HG03354 (cell line): ENCODE results near the gene MIOX.
"Not testable (repeated sequence)": the region's sequence is repeated elsewhere in the genome, so short reads cannot be mapped to it uniquely, and the experiment has no call there.

Source experiments
- ATAC-seq: cut with Tn5 transposase; IDR thresholded peaks from one replicate; pipeline ENCODE4 v1.9.1; 2021; ENCODE audit warnings: mild to moderate bottlenecking; ENCODE audit not compliant: unreplicated experiment, poor library complexity, severe bottlenecking

The MIOX gene

GRCh38 chr22:50507421-50507990 lies 20.8 kb downstream of the MIOX start, which contains the start of gene LMF2:
TSS of gene LMF2 (minus strand) at chr22:50507702. CDS start at chr22:50507675, 27 bp downstream.
- ATAC-seq, result peak; percentile 50

DNA sequence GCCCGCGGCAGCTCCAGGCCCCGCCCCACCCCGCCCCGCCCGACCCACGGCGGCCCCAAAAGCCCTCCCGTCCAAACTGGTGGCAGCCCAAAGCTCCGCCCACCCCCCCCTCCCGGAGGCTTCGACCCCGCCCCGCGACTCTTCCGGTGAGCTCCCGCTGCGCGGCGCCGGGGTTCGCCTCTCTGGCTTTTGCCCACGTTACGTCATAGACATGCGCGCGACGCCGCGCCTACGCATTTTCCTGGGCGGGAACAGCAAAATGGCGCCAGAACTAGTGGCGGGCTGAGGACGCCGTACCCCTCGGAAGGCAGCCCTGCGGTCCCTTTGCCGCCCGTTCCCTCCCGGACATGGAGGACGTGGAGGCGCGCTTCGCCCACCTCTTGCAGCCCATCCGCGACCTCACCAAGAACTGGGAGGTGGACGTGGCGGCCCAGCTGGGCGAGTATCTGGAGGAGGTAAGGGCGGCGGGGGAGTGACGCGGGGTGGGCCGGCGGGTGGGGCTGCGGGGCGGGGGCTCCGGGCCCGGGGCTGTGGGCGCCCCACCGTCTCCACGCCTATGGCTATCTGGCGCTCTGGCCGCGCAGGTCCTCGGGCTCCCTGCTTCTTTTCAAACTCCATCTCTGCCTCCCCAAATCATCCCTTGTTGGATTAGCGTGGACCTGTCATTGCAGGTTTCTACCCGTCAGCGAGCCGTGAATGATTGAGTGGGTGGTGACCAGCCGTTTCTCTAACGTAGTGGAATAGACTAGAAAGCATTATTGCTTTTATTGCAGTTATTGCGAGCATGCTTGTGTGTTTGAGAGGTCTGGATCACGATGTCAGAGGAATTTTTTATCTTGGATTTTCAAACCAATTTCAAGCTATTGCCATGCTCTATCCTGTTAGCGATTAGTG lies 21.6 kb downstream of the MIOX start, which contains the start of gene NCAPH2:
Gene NCAPH2, plus strand, starts transcription at position 234 of the 894 bp plus-strand sequence. Its CDS starts 114 bp downstream, at position 348.
- ATAC-seq, result peak; percentile 73

GRCh38 chr22:50508897-50509296 lies 22.2 kb downstream of the MIOX start:
- ATAC-seq, result no peak

DNA sequence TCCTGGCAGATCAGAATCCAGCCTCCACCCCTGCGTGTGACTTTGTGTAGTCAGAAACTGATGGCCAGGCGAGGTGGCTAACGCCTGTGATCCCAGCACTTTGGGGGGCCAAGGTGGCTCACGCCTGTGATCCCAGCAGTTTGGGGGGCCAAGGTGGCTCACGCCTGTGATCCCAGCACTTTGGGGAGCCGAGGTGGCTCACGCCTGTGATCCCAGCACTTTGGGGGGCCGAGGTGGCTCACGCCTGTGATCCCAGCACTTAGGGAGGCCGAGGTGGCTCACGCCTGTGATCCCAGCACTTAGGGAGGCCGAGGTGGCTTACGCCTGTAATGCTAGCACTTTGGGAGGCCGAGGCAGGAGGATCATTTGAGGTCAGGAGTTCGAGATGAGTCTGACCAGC lies 26.5 kb downstream of the MIOX start:
- ATAC-seq, result no peak

DNA sequence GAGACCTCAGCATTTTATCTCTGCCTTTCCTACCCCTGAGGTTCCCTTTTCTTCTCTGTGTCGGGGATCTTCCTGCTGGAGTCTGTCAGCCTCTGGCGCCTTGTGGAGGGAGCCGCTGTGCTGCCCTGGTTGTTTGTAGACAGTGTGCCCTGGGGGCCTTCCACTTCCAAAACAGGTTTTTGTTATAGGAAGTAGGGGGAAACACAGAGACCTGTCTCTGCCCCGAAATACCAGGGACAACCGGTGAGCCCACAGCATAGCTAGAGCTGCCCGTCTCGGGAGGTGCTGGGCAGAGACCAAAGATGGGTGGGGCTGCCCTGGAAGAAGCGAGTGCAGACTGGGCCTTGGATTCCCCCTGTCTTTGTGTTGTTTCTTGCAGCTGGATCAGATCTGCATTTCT lies 29.4 kb downstream of the MIOX start:
- no peak for ATAC-seq

- ATAC-seq, result no peak
Measured at GRCh38 chr22:50516891-50517290, 30.2 kb downstream of the MIOX start.

DNA sequence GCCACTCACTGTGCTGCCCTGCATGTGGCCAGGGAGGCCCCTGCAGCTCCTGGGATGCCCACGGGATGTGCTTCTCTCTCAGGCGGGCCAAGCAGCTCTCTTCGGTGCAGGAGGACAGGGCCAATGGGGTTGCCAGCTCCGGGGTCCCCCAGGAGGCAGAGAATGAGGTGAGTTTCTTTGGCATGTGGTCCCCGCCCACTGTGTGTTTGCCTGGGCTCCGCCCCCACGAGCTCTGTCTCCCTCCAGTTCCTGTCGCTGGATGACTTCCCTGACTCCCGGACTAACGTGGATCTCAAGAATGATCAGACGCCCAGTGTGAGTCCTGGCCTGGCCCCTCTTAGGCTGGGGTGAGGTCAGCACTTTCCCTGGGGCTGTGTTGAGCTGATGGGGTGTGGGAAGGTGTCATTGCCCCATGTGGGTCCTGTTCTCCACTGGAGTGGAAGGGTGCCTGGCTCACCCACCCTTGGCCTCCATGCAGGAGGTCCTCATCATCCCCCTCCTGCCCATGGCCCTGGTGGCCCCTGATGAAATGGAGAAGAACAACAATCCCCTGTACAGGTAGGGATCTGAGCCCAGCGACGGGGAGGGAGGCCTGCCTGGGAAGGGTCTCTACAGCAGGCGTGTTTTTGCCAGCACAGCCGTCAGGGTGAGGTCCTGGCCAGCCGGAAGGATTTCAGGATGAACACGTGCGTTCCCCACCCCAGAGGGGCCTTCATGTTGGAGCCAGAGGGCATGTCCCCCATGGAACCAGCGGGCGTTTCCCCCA lies 31.0 kb downstream of the MIOX start:
- no peak for ATAC-seq

DNA sequence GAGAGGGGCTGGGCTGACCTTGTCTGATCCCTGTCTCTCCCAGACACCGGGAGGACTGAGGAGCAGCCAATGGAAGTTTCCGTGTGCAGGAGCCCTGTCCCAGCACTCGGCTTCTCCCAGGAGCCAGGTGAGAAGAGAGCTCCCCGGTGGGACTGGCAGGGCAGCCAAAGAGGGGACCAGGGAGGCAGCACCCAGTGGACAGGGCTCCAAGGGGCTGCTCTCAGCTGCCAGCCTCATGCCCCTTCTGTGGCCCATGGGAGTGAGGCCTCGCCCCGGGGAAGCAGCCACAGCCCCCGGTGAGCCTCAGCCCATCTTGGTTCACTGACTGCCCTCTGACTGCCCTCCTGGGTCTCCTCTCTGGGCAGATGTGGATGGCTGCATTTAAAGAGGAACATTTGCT lies 31.9 kb downstream of the MIOX start:
- ATAC-seq, result no peak

- ATAC-seq, result no peak
Measured at GRCh38 chr22:50519151-50519550, 32.5 kb downstream of the MIOX start.

- ATAC-seq, result not testable (repeated sequence)
Measured at GRCh38 chr22:50520184-50520583, 33.5 kb downstream of the MIOX start.

DNA sequence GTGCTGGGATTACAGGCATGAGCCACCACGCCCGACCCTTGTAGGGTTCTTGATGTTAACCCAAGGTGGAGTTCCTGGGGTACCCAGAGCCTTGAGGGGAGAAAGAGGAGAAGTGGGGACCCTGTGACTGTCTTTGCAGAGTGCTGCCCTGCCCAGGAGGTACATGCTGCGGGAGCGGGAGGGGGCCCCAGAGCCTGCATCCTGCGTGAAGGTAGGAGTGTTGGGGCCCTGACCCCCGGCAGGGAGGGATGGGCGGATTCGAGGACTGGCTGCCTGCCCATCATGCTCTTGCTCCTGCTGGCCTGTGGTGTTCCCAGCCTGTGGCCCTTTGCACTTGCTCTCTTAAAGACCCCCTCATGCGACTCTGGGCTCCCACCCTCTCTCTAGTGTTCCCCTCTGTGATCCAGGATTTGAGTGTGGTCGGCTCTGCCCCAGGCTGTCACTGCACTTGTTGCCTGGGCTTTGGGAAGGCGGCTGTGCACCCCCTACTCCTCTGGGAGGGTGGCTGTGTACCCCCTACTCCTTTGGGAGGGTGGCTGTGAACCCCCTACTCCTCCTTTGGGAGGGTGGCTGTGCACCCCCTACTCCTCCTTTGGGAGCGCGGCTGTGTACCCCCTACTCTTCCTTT lies 34.3 kb downstream of the MIOX start:
- no peak for ATAC-seq

DNA sequence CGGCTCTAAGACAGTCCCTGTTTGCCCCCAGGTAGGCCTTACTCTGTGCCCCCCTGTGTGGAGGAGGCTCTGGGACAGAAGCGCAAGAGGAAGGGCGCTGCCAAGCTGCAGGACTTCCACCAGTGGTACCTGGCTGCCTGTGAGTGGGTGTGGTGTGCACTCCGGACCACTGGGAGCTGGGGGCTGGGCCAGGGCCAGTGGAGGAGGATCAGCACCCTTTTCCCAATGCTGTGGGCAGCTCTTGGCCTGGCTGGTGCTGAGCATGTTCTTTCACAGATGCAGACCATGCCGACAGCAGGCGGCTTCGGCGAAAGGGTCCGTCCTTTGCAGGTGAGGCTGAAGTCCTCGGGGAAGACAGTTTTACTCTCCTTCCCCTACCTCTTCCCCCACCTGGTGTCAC lies 35.1 kb downstream of the MIOX start:
- ATAC-seq, result no peak

GRCh38 chr22:50522208-50522805 lies 35.6 kb downstream of the MIOX start:
- ATAC-seq, result no peak

GRCh38 chr22:50522806-50523438 lies 36.3 kb downstream of the MIOX start:
- ATAC-seq, result no peak

DNA sequence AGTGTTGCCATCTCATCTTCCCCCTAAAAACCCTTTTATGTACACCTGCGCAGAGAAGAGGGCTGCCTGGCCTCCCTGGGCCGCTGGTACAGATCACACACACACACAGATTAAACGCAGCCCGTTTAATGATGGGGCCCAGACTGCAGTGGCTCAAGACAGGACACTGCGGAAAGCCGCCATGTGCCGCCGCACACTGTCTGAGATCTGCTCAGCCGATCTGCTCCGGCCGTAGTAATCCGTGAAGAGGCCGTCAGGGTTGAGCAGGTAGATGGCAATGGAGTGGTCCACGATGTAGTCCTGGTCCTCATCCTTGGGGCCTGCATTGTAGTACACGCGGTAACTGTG lies 36.8 kb downstream of the MIOX start:
- ATAC-seq, result no peak

DNA sequence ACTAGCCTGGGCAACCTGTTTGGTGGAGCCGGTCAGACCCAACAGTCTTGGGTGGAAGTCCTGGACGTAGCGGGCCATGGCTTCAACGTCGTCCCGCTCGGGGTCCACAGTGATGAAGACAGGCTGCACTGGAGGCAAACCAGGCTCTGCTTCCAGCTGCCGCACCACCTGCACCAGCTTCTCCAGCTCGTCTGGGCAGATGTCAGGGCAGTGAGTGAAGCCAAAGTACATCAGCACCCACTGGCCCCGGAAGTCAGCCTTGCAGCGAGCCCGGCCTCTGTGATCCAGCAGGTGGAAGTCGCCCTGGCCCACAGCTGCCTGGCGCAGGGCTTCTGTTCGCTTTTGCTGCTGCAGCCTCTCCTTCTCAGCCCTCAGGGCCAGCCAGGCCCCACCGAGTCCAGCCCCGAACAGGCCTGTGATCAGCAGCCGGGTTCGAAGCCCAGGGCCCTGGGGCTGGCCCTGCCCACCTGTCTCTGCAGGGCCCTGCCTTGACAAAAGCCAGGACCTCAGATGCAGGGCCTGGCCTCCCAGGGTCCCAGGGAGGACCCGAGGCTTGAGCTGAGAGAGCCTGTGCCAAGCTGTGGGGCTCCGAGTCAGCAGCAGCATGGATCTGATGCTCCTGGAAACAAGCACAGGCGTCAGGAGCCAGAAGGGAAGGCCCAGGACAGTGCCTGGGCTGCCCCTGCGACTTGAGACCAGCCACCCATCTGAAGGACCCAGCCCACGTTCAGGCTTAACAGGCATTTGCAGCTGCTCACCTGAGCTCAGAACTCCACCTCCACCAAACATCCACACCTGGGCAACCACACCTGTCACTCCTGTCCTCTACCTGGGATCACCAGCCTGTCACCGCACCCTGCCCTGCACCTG lies 37.4 kb downstream of the MIOX start:
- no peak for ATAC-seq

- no peak for ATAC-seq
Measured at GRCh38 chr22:50524676-50525103, 38.0 kb downstream of the MIOX start.

- peak; percentile 38 for ATAC-seq
Measured at GRCh38 chr22:50525104-50525857, 38.6 kb downstream of the MIOX start, which contains the start of gene SCO2. TSS of gene SCO2 (minus strand) at chr22:50525598. CDS start at chr22:50524411, 1,187 bp downstream.
